Right renal cortex interstitium (tissue), 3 donors: ENCODE measurements around the gene ACAD11. TPM values are rescaled to one million over a fixed set of nuclear protein-coding genes. Genes with fewer than 3 reads are reported as not detected.
"Not testable (repeated sequence)": the region's sequence is repeated elsewhere in the genome, so short reads cannot be mapped to it uniquely, and the experiment has no call there.

Source experiments
- DNase-seq, 3 donors: peaks; one replicate each; pipeline ENCODE4 v3.0.0-alpha.2; 2013; ENCODE audit warnings: low read depth in 3 of 3, low spot score in 2 of 3
- polyA plus RNA-seq, 3 donors: library from polyadenylated mRNA; unstranded; fragments of 120-200 nt; gene quantifications; one replicate each; pipeline ENCODE4 v1.2.1, GENCODE V29; 2013; ENCODE audit not compliant: insufficient read length in 3 of 3

ACAD11 gene
- polyA plus RNA-seq, 3 donors: 30.9 to 46.6 (median 33.8) TPM

GRCh38 chr3:132556508-132557159 is 103.0 kb downstream of the ACAD11 start:
- DNase-seq: no peak

DNA sequence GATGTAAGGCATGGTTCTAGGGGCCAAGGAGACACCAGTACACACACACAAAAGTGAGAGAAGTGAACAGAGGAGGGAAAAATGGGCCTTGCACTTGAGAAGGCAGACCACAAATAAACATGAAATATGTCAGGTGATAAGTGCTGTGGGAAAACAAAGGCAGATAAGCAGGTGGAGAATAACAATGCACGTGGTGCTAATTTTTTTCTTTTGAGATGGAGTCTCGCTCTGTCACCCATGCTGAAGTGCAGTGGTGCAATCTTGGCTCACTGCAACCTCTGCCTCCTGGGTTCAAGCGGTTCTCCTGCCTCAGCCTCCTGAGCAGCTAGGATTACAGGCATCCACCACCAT is 103.6 kb downstream of the ACAD11 start:
- not testable (repeated sequence) for DNase-seq

GRCh38 chr3:132555306-132556035 is 104.1 kb downstream of the ACAD11 start:
- no peak for DNase-seq

DNA sequence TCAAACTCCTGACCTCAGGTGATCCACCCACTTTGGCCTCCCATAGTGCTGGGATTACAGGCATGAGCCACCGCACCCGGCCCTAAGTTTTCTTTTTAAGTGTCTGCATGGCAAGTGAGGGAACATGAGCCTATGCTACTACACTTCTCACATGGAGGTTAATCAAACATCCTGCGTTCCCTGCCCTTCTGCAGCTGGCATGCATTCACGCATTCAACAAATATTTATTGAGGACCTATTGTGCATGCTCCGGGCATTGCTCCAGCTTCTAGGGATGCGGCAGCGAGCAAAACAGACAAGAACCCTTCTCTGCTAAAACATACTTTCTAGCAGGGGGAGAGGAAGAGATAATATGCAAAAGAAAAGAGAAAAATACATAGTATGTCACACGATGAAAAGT is 105.2 kb downstream of the ACAD11 start:
- no peak for DNase-seq

DNA sequence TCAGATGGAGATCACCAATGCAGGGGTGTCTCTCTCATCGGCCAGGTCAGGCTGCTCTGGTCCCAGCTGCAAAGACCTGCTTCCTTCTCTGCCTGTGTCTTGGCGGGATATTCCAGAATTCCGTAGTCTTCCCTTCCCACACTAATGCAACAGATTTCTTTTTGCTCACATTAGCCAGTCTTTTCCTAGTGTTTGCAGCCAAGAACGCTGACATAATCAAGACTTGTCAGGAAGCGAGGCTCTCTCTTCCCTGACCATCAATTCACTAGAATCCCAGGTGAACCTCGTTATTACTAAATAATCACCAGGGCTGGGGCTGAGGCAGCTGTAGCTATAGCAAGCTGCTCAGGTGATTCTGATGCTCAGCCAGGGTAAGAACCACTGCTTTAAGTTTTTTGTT is 105.8 kb downstream of the ACAD11 start:
- no peak for DNase-seq

DNA sequence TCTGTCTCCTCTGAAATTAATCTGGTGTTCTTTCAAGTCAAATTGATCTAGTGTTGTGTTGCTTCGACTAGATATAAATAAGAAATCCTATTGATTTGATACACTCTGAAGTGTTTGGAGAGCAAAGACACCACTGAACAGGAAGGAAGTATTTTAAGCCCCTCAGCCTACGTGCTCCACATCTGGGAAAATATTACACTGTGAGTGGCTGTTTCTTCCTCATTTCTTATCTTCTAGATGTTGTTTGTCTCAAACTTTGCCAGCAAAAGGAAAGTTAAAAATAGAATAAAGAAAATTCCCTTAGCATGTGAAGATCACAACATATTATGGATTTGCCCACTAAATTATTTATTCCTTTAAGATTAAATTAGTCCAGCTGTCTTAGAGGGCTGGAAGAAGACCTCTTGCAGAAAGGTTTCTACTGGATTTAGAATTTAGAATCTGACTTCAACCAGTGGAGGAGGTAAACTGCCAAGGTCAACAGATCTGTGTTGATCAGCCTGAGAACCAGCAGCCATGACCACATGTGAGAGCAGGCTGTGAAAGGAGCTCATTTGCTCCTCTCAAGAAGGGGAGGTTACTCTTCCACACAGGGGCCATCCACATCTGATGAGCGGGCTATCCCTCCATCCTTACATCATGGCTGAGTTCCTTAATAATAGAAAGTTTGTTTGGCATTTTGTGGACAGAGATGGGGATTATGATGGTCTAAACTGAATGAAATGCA is 108.9 kb downstream of the ACAD11 start:
- DNase-seq: no peak

GRCh38 chr3:132549890-132550578 is 109.6 kb downstream of the ACAD11 start:
- DNase-seq: no peak

DNA sequence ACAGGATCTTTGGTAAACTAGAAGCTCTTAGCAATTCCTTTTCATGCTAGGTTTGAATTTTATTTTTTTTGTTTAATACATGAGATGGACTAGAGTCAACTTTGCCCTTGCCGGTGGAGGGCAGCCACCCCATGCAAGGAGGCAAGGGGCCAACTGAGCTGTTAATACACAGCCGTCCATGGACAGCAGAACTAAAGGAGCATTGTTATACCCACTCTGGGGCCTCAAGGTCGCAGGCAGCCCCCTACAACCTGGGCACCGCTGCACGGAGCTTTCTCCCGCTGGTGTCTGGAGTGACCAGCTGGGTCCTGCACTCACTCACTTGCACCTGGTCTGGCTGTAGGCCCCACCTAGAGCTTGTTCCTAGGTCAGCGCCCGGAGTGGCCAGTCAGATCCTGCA is 110.4 kb downstream of the ACAD11 start:
- DNase-seq: no peak

DNA sequence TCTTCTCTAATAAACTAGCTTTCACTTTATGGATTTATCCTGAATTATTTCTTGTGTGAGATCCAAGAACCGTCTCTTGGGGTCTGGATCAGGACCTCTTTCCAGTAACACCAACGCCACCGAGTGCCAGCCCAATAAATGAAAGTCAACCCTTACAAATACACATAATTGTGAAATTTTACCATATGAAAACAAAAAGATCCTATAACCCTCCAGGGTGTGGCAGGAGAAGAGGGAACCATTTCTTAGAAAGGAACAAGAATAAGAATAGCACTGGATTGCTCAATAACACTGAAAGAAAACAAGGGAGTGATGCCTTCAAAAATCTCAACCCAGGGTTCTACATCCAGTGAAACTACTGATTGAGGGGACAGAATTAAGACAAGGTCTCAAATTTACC is 114.1 kb downstream of the ACAD11 start:
- DNase-seq: no peak

DNA sequence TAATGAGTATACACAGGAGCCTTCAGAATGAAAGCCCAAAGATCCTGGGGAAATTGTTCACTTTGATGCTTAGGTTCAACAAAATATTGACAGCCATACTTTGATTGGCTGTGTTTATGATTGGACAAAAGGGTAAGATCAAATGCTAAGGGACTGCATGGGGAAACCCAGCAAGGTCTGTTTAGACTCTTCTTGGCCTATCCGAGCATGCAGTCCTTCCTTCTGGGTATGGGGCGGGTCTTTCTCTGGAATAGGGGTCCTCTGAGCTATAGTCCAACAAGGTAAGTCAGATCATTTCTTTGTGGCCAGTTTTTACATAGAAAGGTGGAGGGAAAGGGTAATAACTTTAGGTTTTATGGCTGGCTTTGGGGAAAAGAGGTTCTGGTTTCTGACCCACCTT is 115.5 kb downstream of the ACAD11 start:
- no peak for DNase-seq

GRCh38 chr3:132543011-132543739 is 116.4 kb downstream of the ACAD11 start:
- DNase-seq: no peak

DNA sequence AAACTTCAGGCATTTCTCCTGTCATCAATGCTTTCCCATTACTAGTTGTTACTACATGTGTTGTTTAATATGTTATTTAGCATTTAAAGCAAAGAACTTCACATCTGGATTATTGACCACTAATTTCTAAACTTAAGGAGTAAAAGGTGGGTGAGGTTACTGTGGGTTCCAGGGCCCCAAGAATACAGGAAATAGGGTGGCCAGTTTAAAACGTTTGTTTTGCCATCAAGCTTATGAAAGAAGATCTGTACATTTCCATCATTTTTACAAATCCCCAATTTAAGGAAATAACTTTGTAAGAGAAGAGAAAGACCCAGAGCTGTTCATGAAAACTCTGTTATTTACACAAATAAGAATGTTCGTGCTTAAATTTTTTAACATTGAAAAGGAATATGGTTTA is 117.0 kb downstream of the ACAD11 start:
- DNase-seq: no peak

DNA sequence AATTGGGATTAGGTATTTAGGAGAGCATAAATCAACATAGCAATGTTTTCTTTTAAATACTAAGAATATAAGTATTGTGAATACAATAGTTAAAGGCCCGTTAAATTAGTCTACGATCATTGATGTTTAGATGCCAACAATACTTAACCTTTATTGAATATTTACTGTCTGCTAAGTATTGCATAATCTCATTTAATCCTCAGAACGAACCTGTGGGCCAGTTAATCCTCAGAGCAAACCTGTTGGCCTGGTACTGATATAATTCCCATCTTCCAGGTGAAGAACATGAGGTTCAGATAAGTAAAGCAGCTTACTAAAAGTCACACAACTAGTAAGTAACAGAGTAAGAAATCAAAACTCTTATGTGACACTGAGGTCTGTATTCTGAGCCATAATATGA is 119.9 kb downstream of the ACAD11 start:
- DNase-seq: no peak

- no peak for DNase-seq
These were observed 121.5 kb downstream of the ACAD11 start for GRCh38 chr3:132538072-132538471.

DNA sequence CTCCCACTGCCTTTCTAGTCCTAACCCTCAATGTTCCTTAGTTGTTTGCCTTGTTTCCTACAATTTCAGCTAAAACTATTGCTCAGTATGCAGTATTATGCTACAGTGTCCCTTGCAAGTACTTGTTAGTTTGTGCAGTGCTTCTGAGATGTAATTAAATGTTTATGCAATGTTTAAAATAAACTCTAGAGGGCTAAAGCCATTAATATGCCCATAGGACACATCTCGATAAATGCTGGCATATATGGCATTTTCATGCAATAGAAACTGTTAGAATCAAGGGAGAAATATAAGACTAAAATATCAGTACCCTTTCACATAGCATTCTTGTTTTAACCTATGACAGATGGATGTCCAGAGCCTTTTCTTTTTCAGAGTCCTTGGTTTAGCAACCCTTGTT is 122.3 kb downstream of the ACAD11 start:
- DNase-seq: no peak

DNA sequence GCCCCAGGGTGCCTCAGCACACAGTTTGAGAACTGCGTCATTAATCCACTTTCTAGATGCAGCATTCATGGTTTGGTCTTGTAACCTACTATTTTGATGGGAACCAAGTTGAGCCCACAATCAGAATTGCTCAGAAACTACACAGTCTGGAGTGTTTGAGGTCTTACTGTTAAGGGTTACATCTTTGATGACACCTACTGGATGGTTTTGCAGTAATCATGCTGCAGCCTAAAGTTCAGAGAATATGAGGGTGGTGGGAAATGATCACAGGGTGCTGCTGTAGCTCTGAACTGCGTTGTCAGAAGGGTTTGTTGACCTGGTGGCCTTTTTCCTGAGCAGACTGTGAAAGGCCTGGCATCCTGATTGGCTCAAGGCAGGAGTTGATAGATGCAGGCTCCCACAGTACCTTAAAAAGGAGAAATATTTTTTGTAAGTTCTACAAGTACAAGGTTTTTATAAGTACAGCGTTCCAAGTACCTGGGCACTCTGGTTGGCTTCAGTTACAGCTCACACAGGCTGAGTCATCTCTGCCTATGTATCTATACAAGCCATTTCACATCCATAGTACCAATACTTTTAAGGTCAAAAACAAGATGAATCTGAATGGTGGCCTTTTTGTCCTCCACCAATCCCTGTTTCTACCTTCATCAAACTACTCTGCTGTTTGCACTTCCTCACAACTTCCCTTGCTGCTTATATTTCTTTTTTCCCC is 123.0 kb downstream of the ACAD11 start:
- DNase-seq: no peak

DNA sequence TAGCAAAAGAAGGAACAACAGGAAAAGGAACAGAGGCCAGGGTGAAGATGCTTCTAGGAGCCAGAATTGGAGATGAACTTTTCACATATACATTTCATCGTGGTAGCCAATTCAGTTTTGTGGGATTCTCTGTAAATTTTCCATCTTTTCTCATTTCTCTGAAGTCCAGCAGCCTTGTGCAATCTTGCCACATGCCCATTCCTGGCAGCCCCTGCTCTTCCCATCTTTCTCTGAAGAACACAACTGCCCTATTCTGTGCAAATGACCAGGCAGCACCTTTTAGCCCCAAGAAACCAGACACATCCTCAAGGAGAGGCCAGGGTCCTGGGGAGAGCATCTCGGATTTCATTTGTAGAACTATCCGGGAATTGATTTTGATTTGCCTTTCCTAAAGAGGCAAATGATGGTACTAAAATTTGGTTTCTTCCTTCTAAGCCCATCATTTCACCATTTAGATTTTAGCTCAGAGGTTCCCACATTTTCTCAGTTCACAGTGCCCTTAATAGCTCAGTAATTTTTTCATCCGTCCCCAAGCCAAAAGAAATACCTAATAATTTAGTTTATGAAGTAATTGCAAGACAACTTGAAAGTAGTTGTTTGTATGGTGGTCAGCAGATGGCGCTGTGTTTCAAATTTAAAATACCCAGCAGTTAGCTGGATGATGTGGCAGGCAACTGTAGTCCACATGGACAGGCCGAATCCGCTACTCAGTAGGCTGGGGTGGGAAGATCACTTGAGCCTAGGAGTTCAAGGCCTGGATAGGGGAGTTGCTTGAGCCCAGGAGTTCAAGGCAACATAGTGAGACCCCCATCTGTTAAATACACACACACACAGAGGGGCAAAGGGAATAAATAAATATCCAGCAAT is 123.8 kb downstream of the ACAD11 start:
- DNase-seq: peak; percentile 23 to 48 (median 35)

DNA sequence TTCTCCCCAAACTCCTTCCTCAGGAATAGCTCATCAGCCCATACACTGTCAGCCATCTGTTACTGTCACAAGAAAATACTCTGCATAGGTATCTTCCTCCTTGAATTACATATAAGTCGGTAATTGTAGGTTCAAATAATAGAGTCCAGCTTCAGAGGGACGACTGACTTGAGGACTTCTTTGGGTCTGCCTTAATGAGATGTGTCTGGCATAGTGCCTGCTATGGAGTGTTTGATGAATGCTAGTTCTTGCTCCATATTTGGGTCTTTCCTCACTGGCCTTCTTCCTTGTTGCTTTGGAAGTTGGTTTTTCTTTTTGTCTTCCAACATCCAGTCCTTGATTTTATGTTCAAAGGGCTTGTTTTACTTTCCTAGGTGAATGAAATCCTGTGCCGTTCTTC is 129.0 kb downstream of the ACAD11 start:
- DNase-seq: no peak

GRCh38 chr3:132522353-132522752 is 137.3 kb downstream of the ACAD11 start:
- DNase-seq: no peak
